Nephron progenitor cell (in vitro differentiated cells): Measurements from ENCODE around the gene HIBCH.
"Not testable (repeated sequence)": the region's sequence is repeated elsewhere in the genome, so short reads cannot be mapped to it uniquely, and the experiment has no call there.

ENCODE experiments used
- DNase-seq: peaks from one replicate; pipeline ENCODE4 v3.0.0; 2021
- H3K27ac Mint-ChIP-seq: 2 replicates; pipeline ENCODE4 v1.8.0; 2021; ENCODE audit warnings: mild to moderate bottlenecking, moderate library complexity, mixed read lengths
- H3K27me3 Mint-ChIP-seq: 2 replicates; pipeline ENCODE4 v1.8.0; 2021; ENCODE audit warnings: mild to moderate bottlenecking, low read depth, mixed read lengths; ENCODE audit not compliant: poor library complexity
- H3K36me3 Mint-ChIP-seq: 2 replicates; pipeline ENCODE4 v1.8.0; 2021; ENCODE audit warnings: low read depth, mixed read lengths
- H3K4me1 Mint-ChIP-seq: 2 replicates; pipeline ENCODE4 v1.8.0; 2021; ENCODE audit warnings: mixed read lengths
- H3K4me3 Mint-ChIP-seq: 2 replicates; pipeline ENCODE4 v1.8.0; 2021; ENCODE audit warnings: mild to moderate bottlenecking, moderate library complexity, mixed read lengths
- H3K9me3 Mint-ChIP-seq: 2 replicates; pipeline ENCODE4 v1.8.0; 2021; ENCODE audit warnings: mild to moderate bottlenecking, moderate library complexity, mixed read lengths
- TF ChIP-seq, protein P1 (sequence below): fragments of 200-600 bp; sonication (generic); IDR thresholded peaks from 2 replicates; pipeline ENCODE4 v1.5.0; 2021; ENCODE audit warnings: antibody characterized with exemption

The HIBCH gene

GRCh38 chr2:190283783-190284182 lies 35.8 kb downstream of the HIBCH start:
- Mint-ChIP-seq H3K27ac (no peak overlapping the region), H3K9me3 (peaks cover 6% of the 10 kb centered on the region), H3K4me3 (no peak overlapping the region), H3K4me1 (no peaks in the 10 kb centered on the region), H3K27me3 (peaks cover 2% of the 10 kb centered on the region), H3K36me3 (peaks cover 89% of the 10 kb centered on the region)
- DNase-seq, result no peak
- TF ChIP-seq, protein P1, sequence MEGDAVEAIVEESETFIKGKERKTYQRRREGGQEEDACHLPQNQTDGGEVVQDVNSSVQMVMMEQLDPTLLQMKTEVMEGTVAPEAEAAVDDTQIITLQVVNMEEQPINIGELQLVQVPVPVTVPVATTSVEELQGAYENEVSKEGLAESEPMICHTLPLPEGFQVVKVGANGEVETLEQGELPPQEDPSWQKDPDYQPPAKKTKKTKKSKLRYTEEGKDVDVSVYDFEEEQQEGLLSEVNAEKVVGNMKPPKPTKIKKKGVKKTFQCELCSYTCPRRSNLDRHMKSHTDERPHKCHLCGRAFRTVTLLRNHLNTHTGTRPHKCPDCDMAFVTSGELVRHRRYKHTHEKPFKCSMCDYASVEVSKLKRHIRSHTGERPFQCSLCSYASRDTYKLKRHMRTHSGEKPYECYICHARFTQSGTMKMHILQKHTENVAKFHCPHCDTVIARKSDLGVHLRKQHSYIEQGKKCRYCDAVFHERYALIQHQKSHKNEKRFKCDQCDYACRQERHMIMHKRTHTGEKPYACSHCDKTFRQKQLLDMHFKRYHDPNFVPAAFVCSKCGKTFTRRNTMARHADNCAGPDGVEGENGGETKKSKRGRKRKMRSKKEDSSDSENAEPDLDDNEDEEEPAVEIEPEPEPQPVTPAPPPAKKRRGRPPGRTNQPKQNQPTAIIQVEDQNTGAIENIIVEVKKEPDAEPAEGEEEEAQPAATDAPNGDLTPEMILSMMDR, result no peak

DNA sequence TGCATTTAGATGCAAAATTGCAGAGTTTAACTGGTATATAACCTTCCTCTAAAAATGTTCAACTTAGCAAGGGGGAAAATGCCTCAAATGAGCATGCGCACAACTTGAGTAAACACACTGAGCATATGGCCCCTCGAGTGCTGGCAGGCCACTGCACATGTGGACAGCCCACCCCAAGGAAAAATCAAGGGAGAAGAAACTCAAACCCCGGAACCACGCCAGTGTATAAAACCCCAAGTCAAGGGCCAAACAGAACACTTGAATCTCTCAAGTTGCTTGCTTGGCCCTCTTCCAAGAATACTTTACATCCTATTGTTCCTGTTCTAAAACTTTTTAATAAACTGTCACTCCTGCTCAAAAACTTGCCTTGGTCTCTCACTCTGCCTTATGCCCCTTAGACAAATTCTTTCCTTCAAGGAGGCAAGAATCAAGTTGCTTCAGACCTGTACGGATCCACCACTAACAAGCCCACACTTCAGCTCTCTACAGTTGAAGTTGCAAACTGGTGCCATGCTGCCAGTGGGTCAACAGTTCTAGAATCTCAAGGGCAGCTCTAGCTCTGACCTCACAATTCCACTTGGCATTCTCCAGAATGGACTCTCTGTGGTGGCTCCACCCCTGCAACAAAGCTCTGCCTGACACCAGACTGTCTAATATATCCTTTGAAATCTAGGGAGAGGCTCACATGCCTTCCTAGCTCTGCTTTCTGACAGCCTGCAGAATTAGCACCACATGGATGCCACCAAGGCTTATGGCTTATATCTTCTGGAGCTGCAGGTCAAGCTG lies 38.9 kb downstream of the HIBCH start:
- TF ChIP-seq, protein P1, result no peak
- peak overlapping the region; percentile 65 for H3K27ac Mint-ChIP-seq
- H3K36me3 Mint-ChIP-seq, result peaks cover 84% of the 10 kb centered on the region

GRCh38 chr2:190279256-190280134 lies 40.1 kb downstream of the HIBCH start:
- not testable (repeated sequence) for H3K4me3 Mint-ChIP-seq, DNase-seq, H3K4me1 Mint-ChIP-seq, H3K27me3 Mint-ChIP-seq
- Mint-ChIP-seq H3K27ac (peak overlapping the region; percentile 59), H3K9me3 (peaks cover 10% of the 10 kb centered on the region), H3K36me3 (peaks cover 84% of the 10 kb centered on the region)

More for the DNA sequence above, 38.9 kb downstream of the HIBCH start:
- H3K9me3 Mint-ChIP-seq, result peaks cover 7% of the 10 kb centered on the region
- H3K4me1 Mint-ChIP-seq, result no peaks in the 10 kb centered on the region
- no peak overlapping the region for H3K4me3 Mint-ChIP-seq
- no peak for DNase-seq
- H3K27me3 Mint-ChIP-seq, result peaks cover 2% of the 10 kb centered on the region

GRCh38 chr2:190277234-190278112 lies 42.2 kb downstream of the HIBCH start:
- DNase-seq, result no peak
- Mint-ChIP-seq H3K27me3 (peaks cover 2% of the 10 kb centered on the region), H3K36me3 (peaks cover 79% of the 10 kb centered on the region), H3K4me3 (no peak overlapping the region), H3K4me1 (peaks cover 8% of the 10 kb centered on the region), H3K9me3 (peaks cover 10% of the 10 kb centered on the region), H3K27ac (no peak overlapping the region)
- TF ChIP-seq, protein P1, result peak; percentile 35

GRCh38 chr2:190272457-190272842 lies 47.2 kb downstream of the HIBCH start:
- Mint-ChIP-seq H3K36me3 (peaks cover 71% of the 10 kb centered on the region), H3K27me3 (no peaks in the 10 kb centered on the region), H3K27ac (no peak overlapping the region), H3K4me1 (peaks cover 14% of the 10 kb centered on the region), H3K4me3 (no peak overlapping the region), H3K9me3 (peaks cover 7% of the 10 kb centered on the region)
- DNase-seq, result peak; percentile 4
- TF ChIP-seq, protein P1, result no peak
